CD4-positive, alpha-beta T cell treated with Interleukin-4 for 1 hour (primary cell): ENCODE results near the gene C16orf87.
"Not testable (repeated sequence)": the region's sequence is repeated elsewhere in the genome, so short reads cannot be mapped to it uniquely, and the experiment has no call there.

ENCODE experiments used
- DNase-seq, 2 donors: peaks; one replicate each; pipeline ENCODE4 v3.0.0-alpha.2; 2020 to 2022

The C16orf87 gene

DNA sequence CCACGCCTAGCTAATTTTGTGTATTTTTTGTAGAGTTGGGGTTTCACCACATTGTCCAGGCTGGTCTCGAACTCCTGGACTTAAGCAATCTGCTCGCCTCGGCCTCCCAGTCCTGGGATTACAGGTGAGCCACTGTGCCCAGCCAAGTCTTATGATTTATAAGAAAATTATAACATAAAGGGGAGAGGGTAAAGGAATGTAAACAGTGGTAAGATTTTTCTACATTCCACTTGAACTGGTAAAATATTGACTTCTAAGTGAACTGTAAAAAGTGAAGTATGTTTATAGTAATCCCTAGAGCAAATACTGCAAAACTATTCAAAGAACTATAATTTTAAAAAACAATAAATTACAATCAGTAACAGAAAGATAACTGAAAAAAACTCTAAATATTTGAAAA, 33.5 kb downstream of the C16orf87 start:
- DNase-seq, result no peak

DNA sequence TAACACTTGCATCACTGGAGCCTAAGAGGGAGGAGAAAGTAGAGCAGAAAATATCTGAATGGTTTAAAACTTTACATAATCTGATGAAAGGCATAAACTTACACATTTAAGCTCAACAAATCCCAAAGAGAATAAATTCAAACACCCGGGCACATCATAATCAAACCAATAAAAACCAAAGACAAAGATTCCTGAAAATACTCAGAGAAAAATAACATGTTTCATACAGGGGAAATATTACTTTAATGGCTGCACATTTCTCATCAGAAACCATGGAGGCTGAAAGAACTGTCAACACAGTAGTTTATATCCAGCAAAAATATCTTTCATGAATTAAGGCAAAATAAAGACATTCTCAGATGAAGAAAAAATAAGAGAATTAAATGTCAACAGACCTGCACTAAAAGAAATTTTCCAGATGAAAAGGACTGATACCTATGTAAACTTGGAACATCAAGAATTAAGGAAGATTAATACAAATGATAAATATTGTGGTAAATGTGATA, 34.2 kb downstream of the C16orf87 start:
- DNase-seq, result no peak

- DNase-seq, result no peak
Observed at GRCh38 chr16:46793841-46794240, 37.1 kb downstream of the C16orf87 start.

DNA sequence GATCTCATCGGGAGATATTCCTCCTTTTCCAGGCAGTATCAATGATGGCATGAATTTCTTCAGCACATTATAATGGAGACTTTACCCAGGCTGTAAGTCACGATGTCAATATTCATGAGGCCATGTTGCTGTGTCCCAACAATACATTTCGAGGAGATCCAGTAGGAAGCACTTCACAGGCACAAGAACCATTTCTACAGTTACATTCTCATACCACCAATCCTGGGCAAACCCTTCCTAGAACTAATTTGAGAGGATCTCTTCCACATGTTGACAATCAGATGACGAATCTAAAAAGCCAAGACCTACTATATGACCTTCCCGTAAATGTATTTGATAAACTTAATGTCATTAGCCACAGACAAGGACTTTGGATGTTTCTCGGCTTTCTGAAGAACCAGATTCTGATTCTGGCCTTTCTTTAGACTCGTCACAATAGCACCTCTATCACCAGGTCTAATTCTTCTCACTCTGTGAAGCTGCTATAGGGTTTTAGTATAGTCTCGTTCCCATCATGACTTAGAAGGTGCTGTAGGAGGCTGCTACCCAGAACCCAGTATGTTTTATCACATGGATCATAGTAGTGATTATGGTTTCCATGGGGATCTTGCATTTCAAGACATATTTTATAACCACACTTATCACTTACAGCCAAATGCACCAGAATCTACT, 40.2 kb downstream of the C16orf87 start:
- DNase-seq, result no peak

DNA sequence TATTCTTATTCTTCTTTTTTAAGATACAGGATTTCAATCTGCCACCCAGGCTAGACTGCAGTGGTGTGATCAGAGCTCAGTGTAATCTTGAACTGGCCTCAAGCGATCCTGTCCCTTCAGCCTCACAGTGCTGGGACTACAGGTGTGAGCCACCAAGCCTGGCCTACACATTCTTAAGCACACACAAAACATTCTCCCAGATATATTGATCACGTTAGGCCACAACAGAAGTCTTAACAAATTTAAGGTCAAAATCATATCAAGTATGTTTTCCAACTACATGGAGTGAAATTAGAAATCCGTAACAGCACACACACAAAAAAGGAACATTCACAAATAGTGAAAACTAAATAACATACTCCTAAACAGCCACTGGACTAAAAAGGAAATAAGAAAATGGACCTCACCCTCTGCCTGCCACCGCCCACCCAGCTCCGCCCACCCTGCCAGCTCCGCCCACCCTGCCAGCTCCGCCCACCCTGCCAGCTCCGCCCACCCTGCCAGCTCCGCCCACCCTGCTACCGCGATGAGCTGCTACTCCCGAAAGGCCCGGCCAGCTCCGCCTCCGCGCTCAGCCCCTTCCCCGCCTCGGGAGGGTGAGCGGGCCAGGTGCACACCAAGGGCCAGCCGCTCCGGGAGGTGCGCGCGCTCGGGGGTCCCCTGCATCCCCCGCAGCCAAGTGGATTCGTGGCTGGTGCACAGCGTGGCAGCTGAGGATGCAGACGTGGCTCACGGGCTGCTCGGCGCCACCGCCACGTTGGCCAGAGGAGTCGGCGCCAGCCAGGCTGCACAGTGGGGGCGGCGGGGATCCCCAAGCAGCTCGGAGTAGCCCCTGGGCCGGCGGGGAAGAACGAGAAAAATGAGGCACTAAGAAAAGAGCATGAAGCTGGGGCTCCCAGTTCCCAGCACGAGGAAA, 41.2 kb downstream of the C16orf87 start:
- peak; percentile 87 to 91 for DNase-seq

DNA sequence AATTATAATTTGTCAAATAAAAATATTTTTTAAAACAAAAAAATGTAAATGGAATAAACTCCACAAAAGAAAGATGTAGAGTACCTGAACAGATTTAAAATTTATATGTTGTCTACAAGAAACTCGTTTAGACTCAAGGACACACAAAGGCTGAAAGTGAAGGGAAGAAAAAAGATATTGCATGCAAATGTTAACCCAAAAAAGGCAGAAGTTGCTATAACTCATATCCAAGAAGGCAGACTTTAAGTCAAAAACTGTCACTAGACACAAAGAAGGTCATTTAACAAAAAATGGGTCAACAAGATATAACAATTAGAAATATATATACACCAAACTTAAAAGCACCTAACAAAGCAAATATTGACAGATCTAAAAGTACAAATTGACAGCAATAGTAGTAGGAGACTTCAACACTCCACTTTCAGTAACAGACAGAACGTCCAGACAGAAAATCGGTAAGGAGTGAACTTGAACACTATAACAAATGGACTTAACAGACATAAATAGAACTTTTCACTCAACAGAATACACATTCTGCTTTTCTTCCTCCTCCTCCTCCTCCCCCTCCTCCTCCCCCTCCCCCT, 42.0 kb downstream of the C16orf87 start:
- DNase-seq, result no peak

DNA sequence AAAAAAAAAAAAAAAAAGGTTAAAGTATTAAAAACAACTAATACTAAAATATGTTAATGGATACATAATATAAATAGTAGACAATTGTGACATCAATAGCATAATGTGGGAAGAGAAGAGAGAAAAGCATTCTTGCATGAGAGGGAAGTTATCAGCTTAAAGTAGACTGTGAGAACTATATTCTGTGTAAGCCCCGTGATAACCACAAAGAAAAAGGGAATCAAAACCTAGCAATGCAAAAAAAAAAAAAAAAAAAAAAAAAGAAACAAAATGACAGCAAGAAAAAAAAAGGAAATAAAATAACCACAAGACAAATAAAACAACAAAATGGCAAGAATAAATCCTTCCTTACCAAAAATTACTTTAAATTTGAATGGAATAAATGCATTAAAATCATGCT, 43.1 kb downstream of the C16orf87 start:
- DNase-seq, result no peak

DNA sequence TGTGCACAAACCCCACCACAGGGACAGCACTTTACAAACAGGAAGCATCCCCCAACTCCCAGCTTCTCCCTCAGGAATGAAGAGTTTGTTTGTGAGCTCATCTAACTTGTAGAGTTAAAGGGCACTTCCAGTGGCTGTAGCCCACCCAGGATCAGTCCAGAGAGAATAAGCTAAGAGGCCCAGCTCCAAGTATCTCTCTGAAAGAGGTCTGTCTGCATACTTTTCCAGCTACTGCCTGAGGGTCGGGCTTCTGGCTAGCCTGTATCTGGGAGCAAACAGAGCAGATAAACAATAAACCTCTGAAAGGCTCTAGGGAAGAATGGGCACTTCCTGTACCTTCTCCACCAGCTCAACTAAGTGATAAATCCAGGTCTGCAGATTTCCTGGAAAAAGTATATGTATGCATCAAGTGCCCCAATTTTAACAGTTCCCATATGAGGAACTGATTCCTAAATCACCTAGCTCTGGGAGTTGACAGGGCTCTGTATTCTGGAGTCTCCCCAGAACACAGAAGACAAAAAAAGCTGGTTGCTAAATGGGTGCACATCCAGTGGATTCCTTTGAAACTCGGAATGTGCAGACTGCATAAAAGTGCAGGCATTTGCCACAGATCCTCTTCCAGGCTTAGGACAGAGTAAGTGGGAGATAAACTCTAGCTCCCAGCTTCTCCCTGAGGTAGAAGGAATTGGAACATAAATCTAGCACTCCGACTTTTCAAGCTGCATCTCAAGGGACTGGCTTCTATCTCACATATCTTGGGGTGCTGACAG, 45.7 kb downstream of the C16orf87 start:
- DNase-seq, result no peak

DNA sequence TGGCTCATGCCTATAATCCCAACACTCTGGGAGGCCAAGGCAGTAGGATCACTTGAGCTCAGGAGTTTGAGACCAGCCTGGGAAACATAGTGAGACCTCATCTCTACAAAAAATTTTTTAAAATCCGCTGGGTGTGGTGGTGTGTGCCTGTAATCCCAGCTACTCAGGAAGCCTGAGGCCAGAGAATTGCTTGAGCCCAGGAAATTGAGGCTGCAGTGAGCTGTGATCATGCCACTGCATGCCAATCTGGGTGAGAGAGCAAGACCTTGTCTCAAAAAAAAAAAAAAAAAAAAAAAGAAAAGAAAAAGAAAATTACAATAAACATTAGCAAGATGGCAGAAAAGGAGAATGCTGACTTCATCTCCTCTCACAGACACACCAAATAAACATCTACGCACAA, 46.4 kb downstream of the C16orf87 start:
- not testable (repeated sequence) for DNase-seq

GRCh38 chr16:46783800-46784199, 47.2 kb downstream of the C16orf87 start:
- DNase-seq, result no peak

DNA sequence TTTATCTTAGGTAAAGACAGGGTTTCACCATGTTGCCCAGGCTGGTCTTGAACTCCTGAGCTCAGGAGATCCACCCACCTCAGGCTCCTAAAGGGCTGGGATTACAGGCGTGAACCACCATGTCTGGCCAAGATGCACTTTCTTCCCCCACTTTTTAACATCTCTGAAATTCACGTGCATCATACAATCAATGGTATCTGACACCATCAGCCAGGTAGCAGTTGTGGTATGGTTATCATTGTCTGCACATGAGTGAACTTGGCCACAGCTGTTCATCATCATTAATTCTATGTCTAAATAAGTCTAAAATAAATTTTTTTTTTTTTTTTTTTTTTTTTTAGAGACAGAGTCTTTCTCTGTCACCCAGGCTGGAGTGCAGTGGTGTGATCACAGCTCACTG, 48.7 kb downstream of the C16orf87 start:
- no peak for DNase-seq

DNA sequence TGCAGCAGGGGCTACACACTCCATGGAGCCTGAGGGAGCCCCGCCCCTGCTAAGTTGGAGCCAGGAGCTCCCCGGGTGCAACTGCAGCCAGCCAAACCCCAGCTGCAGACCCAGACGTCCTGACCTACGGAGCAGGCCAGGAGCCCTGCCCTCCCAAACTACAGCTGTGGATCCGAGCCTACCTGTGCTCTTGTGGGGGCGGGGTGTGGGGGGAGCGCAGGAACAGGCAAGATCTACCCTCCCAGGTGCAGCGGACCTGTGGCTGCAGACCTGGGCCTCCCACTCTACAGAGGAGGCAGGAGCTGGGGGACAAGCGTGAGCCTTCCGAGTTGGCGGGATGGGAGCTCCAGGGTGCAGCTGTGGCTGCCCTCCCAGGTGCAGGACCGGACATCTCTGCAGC, 53.2 kb downstream of the C16orf87 start:
- DNase-seq, result no peak

DNA sequence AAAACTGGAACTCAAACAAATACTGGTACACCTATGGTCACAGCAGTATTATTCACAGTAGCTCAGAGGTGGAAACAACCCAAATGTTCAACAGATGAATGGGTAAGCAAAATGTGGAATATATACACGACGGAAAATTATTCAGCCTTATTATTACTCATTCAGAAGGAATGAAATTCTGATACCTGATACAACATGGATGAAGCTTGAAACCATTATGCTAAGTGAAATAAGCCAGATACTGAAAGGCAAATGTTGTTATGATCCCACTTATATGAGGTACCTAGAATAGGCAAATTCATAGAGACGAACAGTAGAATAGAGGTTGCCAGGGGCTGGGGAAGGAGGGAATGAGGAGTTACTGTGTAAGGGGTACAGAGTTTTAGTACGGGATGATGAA, 55.8 kb downstream of the C16orf87 start:
- no peak for DNase-seq

GRCh38 chr16:46774743-46775177, 56.2 kb downstream of the C16orf87 start:
- DNase-seq, result no peak

GRCh38 chr16:46772463-46772862, 58.5 kb downstream of the C16orf87 start:
- no peak for DNase-seq

- DNase-seq, result no peak
Observed at GRCh38 chr16:46768809-46769208, 62.2 kb downstream of the C16orf87 start.

DNA sequence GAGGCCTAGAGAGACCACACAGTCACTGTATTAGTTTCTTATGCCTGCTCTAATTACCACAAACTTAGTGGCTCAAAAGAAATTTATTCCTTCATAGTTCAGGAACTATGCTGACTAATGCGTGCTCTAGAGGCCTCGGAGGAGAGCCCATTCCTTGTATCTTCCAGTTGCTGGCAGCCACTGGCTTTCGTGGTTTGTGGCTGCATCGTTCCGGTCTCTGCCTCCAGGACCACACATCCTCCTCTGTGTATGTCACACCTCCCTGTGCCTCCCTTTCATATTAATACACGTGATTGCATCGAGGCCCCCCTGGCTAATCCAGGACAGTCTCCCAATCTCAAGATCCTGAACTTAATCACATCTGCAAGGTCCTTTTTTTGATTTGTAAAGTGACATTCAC, 65.9 kb downstream of the C16orf87 start:
- DNase-seq, result no peak

DNA sequence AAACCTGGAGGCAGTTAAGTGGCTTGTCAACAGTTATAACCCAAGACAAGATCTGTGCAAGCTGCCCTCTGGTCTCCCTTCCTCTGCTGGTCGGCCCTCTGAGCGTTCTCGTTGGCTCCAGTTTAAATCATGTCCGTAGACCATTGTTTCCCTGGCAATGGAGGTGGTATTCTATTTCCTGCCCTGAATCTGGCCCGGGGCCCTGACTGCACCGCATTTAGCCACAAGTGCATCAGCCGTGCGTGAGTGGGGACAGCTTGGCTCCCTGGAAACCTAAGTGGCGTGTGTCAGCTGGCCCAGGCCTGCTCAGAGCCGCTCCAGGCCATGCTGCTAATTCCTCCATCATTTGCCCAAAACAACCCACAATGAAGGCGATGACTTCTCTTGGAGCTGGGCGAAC, 67.8 kb downstream of the C16orf87 start:
- no peak for DNase-seq

DNA sequence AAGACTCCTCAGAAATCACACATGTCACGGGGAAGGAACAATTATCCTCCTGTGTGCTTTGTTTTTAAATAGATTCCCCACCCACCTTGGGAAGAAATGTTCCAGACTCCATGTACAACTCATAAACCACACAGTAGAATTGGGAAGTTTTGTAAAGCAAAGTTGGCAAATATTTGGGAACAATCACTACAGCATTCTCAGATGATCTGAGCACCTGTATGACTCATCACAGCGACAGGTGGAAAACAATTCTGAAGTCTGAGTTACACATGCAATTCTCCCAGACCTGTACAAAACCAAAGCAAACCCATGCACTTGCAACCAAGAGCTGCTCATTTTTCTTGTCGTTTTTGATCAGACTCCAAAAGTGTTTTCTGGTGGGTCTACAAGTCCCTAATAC, 68.4 kb downstream of the C16orf87 start:
- DNase-seq, result no peak

DNA sequence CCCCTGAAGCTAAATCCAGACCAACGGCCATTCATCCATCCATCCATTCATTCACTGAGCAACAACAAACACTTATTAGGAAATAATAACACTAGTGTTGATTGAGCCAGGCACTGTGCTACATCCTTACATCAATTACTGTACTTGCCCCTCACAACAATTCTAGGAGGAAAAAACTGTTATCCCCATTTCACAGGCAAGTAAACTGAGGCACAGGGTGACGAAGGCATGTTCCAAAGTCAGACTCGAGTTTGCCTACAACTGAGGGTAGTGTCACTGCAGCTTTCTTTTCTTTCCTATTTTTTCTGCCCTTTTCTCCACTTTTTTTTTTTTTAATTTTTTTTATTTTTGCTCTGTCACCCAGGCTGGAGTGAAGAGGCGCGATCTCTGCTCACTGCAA, 71.7 kb downstream of the C16orf87 start:
- no peak for DNase-seq

DNA sequence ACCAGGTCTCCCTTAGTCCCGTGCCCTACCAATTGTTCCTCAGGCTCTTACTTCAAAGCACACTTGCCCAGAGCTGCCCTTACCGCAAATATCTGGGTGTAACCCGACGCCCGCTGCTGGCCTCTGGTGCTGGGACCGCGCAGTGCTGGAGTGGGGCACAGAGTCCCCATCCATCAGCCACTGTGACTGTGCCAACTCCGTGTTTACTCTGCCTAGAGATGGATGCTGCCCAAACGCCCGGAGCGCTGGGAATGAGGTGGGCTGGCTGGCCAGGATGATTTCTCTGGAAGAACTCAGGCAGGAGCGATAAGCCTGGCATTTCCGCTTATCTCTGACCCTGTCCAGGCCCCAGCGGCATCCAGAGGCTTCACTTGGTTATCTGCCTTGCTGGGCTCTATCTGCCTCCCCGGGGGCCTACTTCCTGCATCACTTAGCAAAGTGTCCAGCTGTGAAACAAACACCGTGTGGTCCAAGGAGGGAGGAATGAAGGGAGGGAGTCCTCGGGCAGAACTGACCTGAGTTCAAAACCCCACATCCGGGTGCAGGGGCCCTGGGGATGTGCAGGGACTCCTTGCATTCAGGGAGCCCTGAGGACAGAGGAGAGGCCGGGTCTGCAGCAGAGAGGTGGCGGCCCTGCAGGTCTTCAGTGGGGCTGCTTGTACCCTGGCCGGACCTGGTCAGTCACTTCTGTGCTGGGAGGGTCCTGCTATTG, 73.5 kb downstream of the C16orf87 start:
- DNase-seq, result no peak

- no peak for DNase-seq
Observed at GRCh38 chr16:46756772-46757171, 74.2 kb downstream of the C16orf87 start.
